ENCODE results near the gene BTD.

DNA sequence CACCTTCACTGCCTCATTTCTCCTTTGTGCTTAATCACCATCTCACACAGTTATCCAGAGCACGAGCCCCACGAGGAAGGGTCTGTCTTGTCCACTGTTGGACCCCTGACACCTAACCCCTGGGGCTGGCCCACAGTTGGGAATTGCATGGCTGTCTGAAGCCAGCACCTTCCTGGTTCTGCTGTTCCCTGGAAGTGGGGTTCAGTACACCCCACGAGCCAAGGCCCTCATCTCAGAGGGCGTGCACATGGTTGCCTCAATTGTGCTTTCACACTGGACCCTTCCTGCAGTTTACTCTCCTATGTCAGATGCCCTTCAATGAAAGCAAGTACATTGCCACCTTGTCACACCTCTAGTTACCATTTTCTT is 30.7 kb downstream of the BTD start:
- TF ChIP-seq EZH2 (IDR thresholded peaks at IDR 0.05; ENCODE audit: borderline replicate concordance, low read length): no peak
- TF ChIP-seq, protein P1, sequence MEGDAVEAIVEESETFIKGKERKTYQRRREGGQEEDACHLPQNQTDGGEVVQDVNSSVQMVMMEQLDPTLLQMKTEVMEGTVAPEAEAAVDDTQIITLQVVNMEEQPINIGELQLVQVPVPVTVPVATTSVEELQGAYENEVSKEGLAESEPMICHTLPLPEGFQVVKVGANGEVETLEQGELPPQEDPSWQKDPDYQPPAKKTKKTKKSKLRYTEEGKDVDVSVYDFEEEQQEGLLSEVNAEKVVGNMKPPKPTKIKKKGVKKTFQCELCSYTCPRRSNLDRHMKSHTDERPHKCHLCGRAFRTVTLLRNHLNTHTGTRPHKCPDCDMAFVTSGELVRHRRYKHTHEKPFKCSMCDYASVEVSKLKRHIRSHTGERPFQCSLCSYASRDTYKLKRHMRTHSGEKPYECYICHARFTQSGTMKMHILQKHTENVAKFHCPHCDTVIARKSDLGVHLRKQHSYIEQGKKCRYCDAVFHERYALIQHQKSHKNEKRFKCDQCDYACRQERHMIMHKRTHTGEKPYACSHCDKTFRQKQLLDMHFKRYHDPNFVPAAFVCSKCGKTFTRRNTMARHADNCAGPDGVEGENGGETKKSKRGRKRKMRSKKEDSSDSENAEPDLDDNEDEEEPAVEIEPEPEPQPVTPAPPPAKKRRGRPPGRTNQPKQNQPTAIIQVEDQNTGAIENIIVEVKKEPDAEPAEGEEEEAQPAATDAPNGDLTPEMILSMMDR (IDR thresholded peaks at IDR 0.05; ENCODE audit: low read length): no peak

Data from OCI-LY1 (cell line).